Caco-2 (cell line): ENCODE results near the gene FXYD1. TPM values are rescaled to one million over a fixed set of nuclear protein-coding genes. Genes with fewer than 3 reads are reported as not detected.

Experiments
- BruUV-seq: library from RNA; stranded (reverse); fragments of 400-500 nt; replicated peaks from 2 replicates; lab custom pipeline; 2021; lab: Mats Ljungman, UMichigan
- CTCF ChIA-PET: fragments of 300-600 bp; sonication (Branson Sonifier 250); formaldehyde crosslinking; loops from one replicate; lab custom pipeline; 2022; ENCODE audit warnings: antibody characterized with exemption; lab: Charles Lee
- POLR2A ChIA-PET: fragments of 300-600 bp; sonication (Branson Sonifier 250); formaldehyde crosslinking; loops from one replicate; lab custom pipeline; 2022; ENCODE audit warnings: antibody characterized with exemption; lab: Charles Lee
- DNase-seq, 2 experiments: peaks; one replicate each; pipeline versions ENCODE4 v3.0.0 to v3.0.0-alpha.2; 2020 to 2022
- H3K27me3 ChIP-seq: replicated peaks from 2 replicates; pipeline ENCODE4 v1.6.0; 2011; ENCODE audit warnings: low read length; ENCODE audit not compliant: control insufficient read depth, insufficient read depth
- H3K36me3 ChIP-seq: 2 replicates; pipeline ENCODE4 v1.5.1; 2011; ENCODE audit warnings: low read length; ENCODE audit not compliant: control insufficient read depth, insufficient read depth
- H3K4me1 ChIP-seq: fragments of 250-450 bp; sonication (Bioruptor Pico); 2 replicates; pipeline ENCODE4 v1.5.1; 2020; ENCODE audit warnings: mild to moderate bottlenecking
- H3K4me3 ChIP-seq: 2 replicates; pipeline ENCODE4 v1.5.1; 2011; ENCODE audit warnings: low read depth, mild to moderate bottlenecking, control low read depth, low read length
- H3K9me3 ChIP-seq: fragments of 250-450 bp; sonication (Bioruptor Pico); 2 replicates; pipeline ENCODE4 v1.5.1; 2020; ENCODE audit warnings: mild to moderate bottlenecking, moderate library complexity
- H3K27ac Mint-ChIP-seq: one replicate; pipeline ENCODE4 v1.8.0; 2022; ENCODE audit warnings: mixed read lengths; ENCODE audit not compliant: unreplicated experiment
- H3K27me3 Mint-ChIP-seq: one replicate; pipeline ENCODE4 v1.8.0; 2022; ENCODE audit warnings: mixed read lengths; ENCODE audit not compliant: insufficient read depth, unreplicated experiment
- H3K36me3 Mint-ChIP-seq: one replicate; pipeline ENCODE4 v1.8.0; 2022; ENCODE audit warnings: mild to moderate bottlenecking, mixed read lengths; ENCODE audit not compliant: insufficient read depth, unreplicated experiment
- H3K4me1 Mint-ChIP-seq: one replicate; pipeline ENCODE4 v1.8.0; 2022; ENCODE audit warnings: low read depth, mixed read lengths; ENCODE audit not compliant: unreplicated experiment
- H3K4me3 Mint-ChIP-seq: one replicate; pipeline ENCODE4 v1.8.0; 2022; ENCODE audit warnings: mild to moderate bottlenecking, moderate library complexity, mixed read lengths; ENCODE audit not compliant: unreplicated experiment
- H3K9me3 Mint-ChIP-seq: one replicate; pipeline ENCODE4 v1.8.0; 2022; ENCODE audit warnings: mixed read lengths; ENCODE audit not compliant: unreplicated experiment
- intact Hi-C: fragments of 100-400 bp; cut with micrococcal nuclease; formaldehyde crosslinking; loops from one replicate; pipeline ENCODE4 v1.10.0; 2022; ENCODE audit not compliant: unreplicated experiment
- total RNA-seq: library from RNA; stranded (reverse); gene quantifications from 2 replicates; pipeline ENCODE4 v1.2.3, GENCODE V29; 2022
- TF ChIP-seq, protein P1 (sequence below), 2 experiments: fragments of 200-600 bp in 1 of 2; IDR thresholded peaks; 1 replicate in 1 of 2; 2 replicates in 1 of 2; pipeline versions ENCODE4 v1.5.1 to v1.8.0; 2011 to 2022; ENCODE audit warnings: antibody characterized with exemption in 1 of 2, control low read depth in 1 of 2, inconsistent platforms in 1 of 2, low read depth in 1 of 2, low read length in 1 of 2, mild to moderate bottlenecking in 1 of 2, moderate library complexity in 1 of 2; ENCODE audit not compliant: insufficient read depth in 1 of 2, severe bottlenecking in 1 of 2, unreplicated experiment in 1 of 2

Gene FXYD1
- total RNA-seq, 1 experiment from 2014 or later = not detected

DNA sequence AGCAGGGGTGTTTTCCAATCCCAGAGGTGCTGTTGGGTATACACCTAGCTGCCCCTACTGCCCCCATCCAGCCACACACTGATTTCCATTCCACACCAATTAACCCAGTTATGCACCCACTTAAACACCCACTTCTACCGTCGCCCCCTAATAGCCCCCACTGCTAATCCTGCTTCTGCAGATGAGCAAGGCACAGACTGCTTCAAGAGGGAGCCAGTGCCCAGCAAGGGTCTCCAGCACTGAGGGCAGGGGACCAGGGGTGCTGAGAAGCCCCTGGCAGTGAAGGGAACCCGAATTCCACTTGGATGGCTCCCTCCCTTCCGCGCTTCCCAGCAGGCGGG lies 5.6 kb downstream of the FXYD1 start:
- ChIA-PET POLR2A (interaction anchor here (0.6 kb wide), 1 partner anchor 123 kb away, joined by 4 read pairs; no protein-coding TSS in a partner anchor), CTCF (interaction anchor here (0.7 kb wide), 1 partner anchor 88 kb away, joined by 3 read pairs; no protein-coding TSS in a partner anchor)
- Mint-ChIP-seq H3K27ac (no peak overlapping the region), H3K27me3 (peaks cover 8% of the 10 kb centered on the region), H3K4me1 (no peaks in the 10 kb centered on the region), H3K9me3 (no peaks in the 10 kb centered on the region), H3K36me3 (no peaks in the 10 kb centered on the region), H3K4me3 (no peak overlapping the region)
- BruUV-seq = no TSS peak
- TF ChIP-seq, protein P1, sequence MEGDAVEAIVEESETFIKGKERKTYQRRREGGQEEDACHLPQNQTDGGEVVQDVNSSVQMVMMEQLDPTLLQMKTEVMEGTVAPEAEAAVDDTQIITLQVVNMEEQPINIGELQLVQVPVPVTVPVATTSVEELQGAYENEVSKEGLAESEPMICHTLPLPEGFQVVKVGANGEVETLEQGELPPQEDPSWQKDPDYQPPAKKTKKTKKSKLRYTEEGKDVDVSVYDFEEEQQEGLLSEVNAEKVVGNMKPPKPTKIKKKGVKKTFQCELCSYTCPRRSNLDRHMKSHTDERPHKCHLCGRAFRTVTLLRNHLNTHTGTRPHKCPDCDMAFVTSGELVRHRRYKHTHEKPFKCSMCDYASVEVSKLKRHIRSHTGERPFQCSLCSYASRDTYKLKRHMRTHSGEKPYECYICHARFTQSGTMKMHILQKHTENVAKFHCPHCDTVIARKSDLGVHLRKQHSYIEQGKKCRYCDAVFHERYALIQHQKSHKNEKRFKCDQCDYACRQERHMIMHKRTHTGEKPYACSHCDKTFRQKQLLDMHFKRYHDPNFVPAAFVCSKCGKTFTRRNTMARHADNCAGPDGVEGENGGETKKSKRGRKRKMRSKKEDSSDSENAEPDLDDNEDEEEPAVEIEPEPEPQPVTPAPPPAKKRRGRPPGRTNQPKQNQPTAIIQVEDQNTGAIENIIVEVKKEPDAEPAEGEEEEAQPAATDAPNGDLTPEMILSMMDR (IDR thresholded peaks at IDR 0.05; ENCODE audit: insufficient read depth in 1 of 2, low read depth in 1 of 2, low read length in 1 of 2, severe bottlenecking in 1 of 2, unreplicated experiment in 1 of 2) = no peak
- DNase-seq = no peak
- Histone ChIP-seq H3K27me3 (no peaks in the 10 kb centered on the region; the same call in 1 of the 2 replicates), H3K4me3 (no peak overlapping the region), H3K9me3 (no peaks in the 10 kb centered on the region; the same call in 1 of the 2 replicates), H3K36me3 (no peaks in the 10 kb centered on the region), H3K4me1 (0 out of 2 replicates have a peak, but pooled peaks cover 11% of the 10 kb centered on the region)
- intact Hi-C loops = no loop called here

DNA sequence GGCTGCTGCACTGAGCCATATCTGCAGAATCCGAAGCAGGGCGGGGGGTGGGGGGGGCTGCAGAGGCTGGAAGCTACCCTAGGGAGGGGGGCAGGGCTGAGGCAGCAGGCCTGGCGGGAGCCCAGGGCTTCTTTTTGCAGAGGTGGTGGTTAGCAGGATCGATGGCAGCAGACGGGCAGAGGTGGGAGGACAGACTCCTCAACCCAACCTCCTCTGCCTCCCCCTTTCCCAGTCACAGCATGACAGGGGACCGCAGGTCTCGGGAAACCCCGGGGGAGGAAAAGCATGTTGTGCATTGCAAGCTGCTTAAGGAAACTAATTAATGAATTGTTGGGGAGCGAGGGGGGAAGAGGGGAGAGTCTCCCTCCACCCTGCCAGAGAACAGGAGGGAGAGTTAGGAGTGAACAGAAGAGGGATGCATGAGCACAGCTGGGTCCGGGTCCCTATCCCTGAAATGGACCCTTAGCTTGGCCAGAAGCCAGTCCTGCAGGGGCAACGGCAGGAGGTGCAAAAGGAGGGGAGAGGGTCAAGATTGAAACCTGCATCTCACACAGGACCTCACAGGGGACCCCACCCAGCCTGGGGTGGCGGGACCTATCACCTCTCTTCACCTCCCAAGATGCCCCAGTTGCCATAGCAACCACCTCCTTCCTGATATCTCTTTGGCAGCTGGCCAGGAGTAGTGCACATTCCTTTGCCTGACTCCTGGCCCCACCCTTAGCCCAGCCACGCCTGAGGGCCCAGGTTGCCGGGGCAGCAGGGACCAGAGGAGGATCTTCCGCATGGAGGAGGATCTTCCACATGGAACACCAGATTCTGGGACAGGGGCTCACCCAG lies 6.2 kb downstream of the FXYD1 start:
- H3K27me3 Mint-ChIP-seq = peaks cover 8% of the 10 kb centered on the region
- Histone ChIP-seq H3K36me3 (no peaks in the 10 kb centered on the region), H3K4me1 (0 out of 2 replicates have a peak, but pooled peaks cover 11% of the 10 kb centered on the region), H3K4me3 (no peak overlapping the region), H3K27me3 (no peaks in the 10 kb centered on the region; the same call in 1 of the 2 replicates), H3K9me3 (no peaks in the 10 kb centered on the region; the same call in 1 of the 2 replicates)
- DNase-seq = peak; percentile 82 to 93
- no peak overlapping the region for H3K27ac Mint-ChIP-seq
- H3K36me3 Mint-ChIP-seq = no peaks in the 10 kb centered on the region
- TF ChIP-seq, protein P1 (IDR thresholded peaks at IDR 0.05; ENCODE audit: insufficient read depth in 1 of 2, low read depth in 1 of 2, low read length in 1 of 2, severe bottlenecking in 1 of 2, unreplicated experiment in 1 of 2) = no peak
- H3K4me1 Mint-ChIP-seq = no peaks in the 10 kb centered on the region
- ChIA-PET POLR2A (no interaction called here), CTCF (interaction anchor here (0.7 kb wide), 1 partner anchor 412 kb away, joined by 3 read pairs; no protein-coding TSS in a partner anchor)
- intact Hi-C loops = no loop called here
- no peaks in the 10 kb centered on the region for H3K9me3 Mint-ChIP-seq
- no peak overlapping the region for H3K4me3 Mint-ChIP-seq
- BruUV-seq = no TSS peak

DNA sequence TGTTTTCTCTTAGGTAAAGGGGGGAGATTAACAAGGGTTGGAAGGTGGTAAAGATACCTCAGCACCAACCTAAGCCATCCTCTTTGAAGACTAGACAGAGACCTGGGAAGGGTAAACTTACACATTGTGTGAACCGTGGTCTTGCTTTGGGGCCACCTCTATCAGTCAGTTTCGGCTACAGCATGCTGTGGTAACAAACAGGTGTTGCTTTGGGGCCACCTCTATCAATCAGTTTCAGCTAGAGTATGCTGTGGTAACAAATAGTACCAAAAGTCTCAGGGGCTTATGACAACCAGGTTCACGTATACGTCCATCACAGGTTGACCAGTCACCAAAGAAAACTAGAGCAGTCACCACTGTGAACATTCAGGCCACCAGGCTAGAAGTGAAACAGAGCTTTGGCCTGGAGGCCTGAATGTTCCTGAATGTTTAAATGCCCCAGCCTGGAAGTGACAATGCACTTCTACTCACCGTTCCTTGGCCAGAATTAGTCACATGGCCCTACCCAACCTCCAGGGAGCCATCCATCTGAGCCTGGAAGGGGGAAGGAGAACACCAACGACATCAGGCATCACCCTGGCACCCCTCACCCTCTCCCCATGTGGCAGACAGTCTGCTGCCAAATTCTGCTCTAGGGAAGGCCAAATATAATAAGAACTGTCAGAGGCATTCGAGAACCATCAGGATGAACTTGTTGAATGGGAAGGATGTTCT lies 8.3 kb downstream of the FXYD1 start:
- POLR2A ChIA-PET = no interaction called here
- Histone ChIP-seq H3K27me3 (no peaks in the 10 kb centered on the region; the same call in 1 of the 2 replicates), H3K4me1 (0 out of 2 replicates have a peak, but pooled peaks cover 7% of the 10 kb centered on the region), H3K36me3 (no peaks in the 10 kb centered on the region), H3K9me3 (no peaks in the 10 kb centered on the region), H3K4me3 (no peak overlapping the region)
- BruUV-seq = no TSS peak
- H3K27ac Mint-ChIP-seq = no peak overlapping the region
- H3K4me3 Mint-ChIP-seq = no peak overlapping the region
- TF ChIP-seq, protein P1 (IDR thresholded peaks at IDR 0.05; ENCODE audit: insufficient read depth in 1 of 2, low read depth in 1 of 2, low read length in 1 of 2, severe bottlenecking in 1 of 2, unreplicated experiment in 1 of 2) = no peak
- H3K36me3 Mint-ChIP-seq = no peaks in the 10 kb centered on the region
- intact Hi-C loops = no loop called here
- no peaks in the 10 kb centered on the region for H3K9me3 Mint-ChIP-seq
- no peaks in the 10 kb centered on the region for H3K4me1 Mint-ChIP-seq
- DNase-seq = no peak
- CTCF ChIA-PET = interaction anchor here (1.1 kb wide), 1 partner anchor 32 kb away, joined by 3 read pairs; no protein-coding TSS in a partner anchor
- peaks cover 11% of the 10 kb centered on the region for H3K27me3 Mint-ChIP-seq
